ENCODE results near the gene PFAS. TPM values are rescaled to one million over a fixed set of nuclear protein-coding genes. Genes with fewer than 3 reads are reported as not detected.

Gene PFAS
- total and polyA plus RNA-seq, 10 donors = 12.6 to 70.3 (median 26.4) TPM

- Histone ChIP-seq H3K4me3 (peak overlapping the region in 3 of 8 donors; percentile 4 to 44 (median 27)), H3K4me1 (peaks cover 12 to 63% (median 35%) of the 10 kb centered on the region in 6 donors), H3K9me3 (no peaks in the 10 kb centered on the region), H3K27me3 (replicated peaks in 1 of 7) (no peaks in the 10 kb centered on the region), H3K36me3 (peaks cover under 1 to 42% (median 37%) of the 10 kb centered on the region in 6 donors), H3K27ac (peak overlapping the region; percentile 30 to 97 (median 75))
- WGBS, 5 donors = 43 to 67% (median 55%) methylated on average over 20 of the region's 20 CpGs
- peak; percentile 44 to 65 (median 56) for TF ChIP-seq POLR2AphosphoS5 (IDR thresholded peaks at IDR 0.05)
- TF ChIP-seq POLR2A (IDR thresholded peaks at IDR 0.05) = no peak
- no peak for DNase-seq
- intact Hi-C loops (cut with DNase I; ENCODE audit: low total_unique reads) = loop anchor here (10.0 kb wide), 1 partner anchor 69 kb away; the partner anchor contains the start of gene SLC25A35
These were observed 23.1 kb upstream of the PFAS start for GRCh38 chr17:8225813-8226535.

- Histone ChIP-seq H3K27ac (peak overlapping the region; percentile 30 to 97 (median 75)), H3K4me3 (peak overlapping the region in 5 of 8 donors; percentile 4 to 44 (median 9)), H3K36me3 (peaks cover 3 to 49% (median 44%) of the 10 kb centered on the region in 6 donors), H3K9me3 (no peaks in the 10 kb centered on the region), H3K27me3 (replicated peaks in 1 of 7) (no peaks in the 10 kb centered on the region), H3K4me1 (peaks cover 12 to 56% (median 34%) of the 10 kb centered on the region in 6 donors)
- 12 to 25% (median 19%) methylated on average over 32 of the region's 32 CpGs for WGBS, 5 donors
- intact Hi-C loops (cut with DNase I; ENCODE audit: low total_unique reads) = loop anchor here (10.0 kb wide), 1 partner anchor 68 kb away; the partner anchor contains the start of gene SLC25A35
- peak; percentile 76 for DNase-seq
- TF ChIP-seq POLR2A (IDR thresholded peaks at IDR 0.05) = no peak
- no peak for TF ChIP-seq CTCF (IDR thresholded peaks at IDR 0.05 in 8 of 11, conservative IDR thresholded peaks at IDR 0.05 in 3 of 11)
- TF ChIP-seq POLR2AphosphoS5 (IDR thresholded peaks at IDR 0.05) = peak in 2 of 3 donors; percentile 60 to 78
These were observed 22.4 kb upstream of the PFAS start for GRCh38 chr17:8226536-8227237.

GRCh38 chr17:8227238-8227581 lies 21.9 kb upstream of the PFAS start:
- Histone ChIP-seq H3K27me3 (replicated peaks in 1 of 7) (no peaks in the 10 kb centered on the region), H3K4me3 (peak overlapping the region in 3 of 8 donors; percentile 9 to 44 (median 27)), H3K36me3 (peaks cover 3 to 54% (median 49%) of the 10 kb centered on the region in 6 donors), H3K9me3 (no peaks in the 10 kb centered on the region), H3K27ac (peak overlapping the region in 7 of 8 donors; percentile 67 to 97 (median 76)), H3K4me1 (peaks cover 12 to 52% (median 34%) of the 10 kb centered on the region in 6 donors)
- TF ChIP-seq POLR2A (IDR thresholded peaks at IDR 0.05) (no peak), POLR2AphosphoS5 (IDR thresholded peaks at IDR 0.05) (no peak)
- 83 to 95% (median 92%) methylated on average over 4 of the region's 4 CpGs for WGBS, 5 donors
- no peak for DNase-seq
- intact Hi-C loops (cut with DNase I; ENCODE audit: low total_unique reads) = loop anchor here (10.0 kb wide), 1 partner anchor 68 kb away; the partner anchor contains the start of gene SLC25A35

- 90 to 97% (median 96%) methylated on average over 10 of the region's 10 CpGs for WGBS, 5 donors
- Histone ChIP-seq H3K36me3 (peaks cover 17 to 99% (median 93%) of the 10 kb centered on the region in 6 donors), H3K27ac (no peak overlapping the region)
These were observed 17.4 kb upstream of the PFAS start for GRCh38 chr17:8231701-8232100.

More at GRCh38 chr17:8231701-8232100, 17.4 kb upstream of the PFAS start:
- H3K4me3 ChIP-seq = no peak overlapping the region
- no peak for TF ChIP-seq CTCF (IDR thresholded peaks at IDR 0.05 in 8 of 11, conservative IDR thresholded peaks at IDR 0.05 in 3 of 11)
- H3K9me3 ChIP-seq = no peaks in the 10 kb centered on the region
- intact Hi-C loops (cut with DNase I; ENCODE audit: low total_unique reads) = no loop called here
- H3K4me1 ChIP-seq = peaks cover 0 to 16% (median 7%) of the 10 kb centered on the region in 6 donors
- DNase-seq = no peak
- no peaks in the 10 kb centered on the region for H3K27me3 ChIP-seq (replicated peaks in 1 of 7)
